Naive B cell (primary cell): Measurements from ENCODE around the gene SV2C. TPM values are rescaled to one million over a fixed set of nuclear protein-coding genes. Genes with fewer than 3 reads are reported as not detected.
A peak's percentile ranks its signal among the peaks of the same experiment; 100 is the strongest.
"Not testable (repeated sequence)": the region's sequence is repeated elsewhere in the genome, so short reads cannot be mapped to it uniquely, and the experiment has no call there.

Experiments used
- ATAC-seq, 2 donors: fragments of 150-1000 bp; cut with Tn5 transposase; 2 replicates each; pipeline ENCODE4 v1.10.0; 2021; ENCODE audit warnings: low read depth in 2 of 2, mild to moderate bottlenecking in 2 of 2, moderate library complexity in 2 of 2
- DNase-seq: peaks from one replicate; pipeline ENCODE4 v3.0.0; 2022
- H3K27ac Mint-ChIP-seq, 6 donors: one replicate each; pipeline ENCODE4 v1.8.0; 2020 to 2022; ENCODE audit warnings: mild to moderate bottlenecking in 6 of 6, mixed read lengths in 6 of 6, moderate library complexity in 5 of 6, inconsistent platforms in 2 of 6
- H3K27me3 Mint-ChIP-seq, 3 donors: one replicate each; pipeline ENCODE4 v1.8.0; 2021 to 2022; ENCODE audit warnings: mixed read lengths in 3 of 3, mild to moderate bottlenecking in 1 of 3
- H3K36me3 Mint-ChIP-seq, 2 donors: one replicate each; pipeline ENCODE4 v1.8.0; 2020 to 2022; ENCODE audit warnings: mixed read lengths in 2 of 2, inconsistent platforms in 1 of 2, mild to moderate bottlenecking in 1 of 2
- H3K4me1 Mint-ChIP-seq, 3 donors: one replicate each; pipeline ENCODE4 v1.8.0; 2020 to 2022; ENCODE audit warnings: mixed read lengths in 3 of 3, inconsistent platforms in 1 of 3, mild to moderate bottlenecking in 1 of 3, moderate library complexity in 1 of 3
- H3K4me3 Mint-ChIP-seq, 8 donors: one replicate each; pipeline ENCODE4 v1.8.0; 2020 to 2022; ENCODE audit warnings: mild to moderate bottlenecking in 8 of 8, mixed read lengths in 8 of 8, moderate library complexity in 8 of 8, inconsistent platforms in 2 of 8
- H3K9me3 Mint-ChIP-seq, 7 donors: one replicate each; pipeline ENCODE4 v1.8.0; 2020 to 2022; ENCODE audit warnings: mixed read lengths in 7 of 7, mild to moderate bottlenecking in 5 of 7, inconsistent platforms in 2 of 7, moderate library complexity in 1 of 7
- polyA plus RNA-seq, 6 donors: library from polyadenylated mRNA; unstranded; fragments of 300-500 nt; fragmentation: Illumina TruSeq; gene quantifications; one replicate each; pipeline ENCODE4 v1.2.3, GENCODE V29; 2021; ENCODE audit warnings: low read depth in 6 of 6

The SV2C gene
- polyA plus RNA-seq, 6 donors from 2014 or later, result not detected

GRCh38 chr5:76341651-76342334 lies 258.6 kb downstream of the SV2C start:
- no peaks in the 10 kb centered on the region for H3K36me3 Mint-ChIP-seq
- H3K4me3 Mint-ChIP-seq, result no peak overlapping the region
- peak overlapping the region in 2 of 6 donors; percentile 11 to 20 for H3K27ac Mint-ChIP-seq
- no peak for DNase-seq
- H3K4me1 Mint-ChIP-seq, result peaks cover 0 to 8% (median 7%) of the 10 kb centered on the region in 3 donors
- H3K27me3 Mint-ChIP-seq, result peaks cover 0 to 6% (median 3%) of the 10 kb centered on the region in 3 donors
- H3K9me3 Mint-ChIP-seq, result peaks cover 0 to 3% (median 0%) of the 10 kb centered on the region in 7 donors
- ATAC-seq, result no peak

DNA sequence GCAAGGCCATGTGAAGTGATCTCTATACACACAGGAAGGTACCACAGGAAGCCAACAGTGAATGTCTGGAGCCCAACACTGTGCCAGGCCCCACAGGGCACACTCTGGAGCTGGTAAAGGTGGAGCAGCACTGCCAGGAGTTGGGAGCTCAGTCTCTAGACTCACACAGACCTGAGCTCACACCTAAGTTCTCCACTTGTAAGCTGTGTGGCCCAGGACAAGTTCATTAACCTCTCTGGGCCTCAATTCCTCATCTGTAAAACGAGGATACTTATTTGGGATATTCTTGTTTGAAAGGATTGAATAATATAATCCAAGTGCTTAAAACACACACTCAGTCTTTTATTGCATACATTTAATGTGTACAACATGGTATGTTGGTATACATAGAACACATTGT lies 259.3 kb downstream of the SV2C start:
- peaks cover 0 to 9% (median 6%) of the 10 kb centered on the region in 3 donors for H3K27me3 Mint-ChIP-seq
- no peak for DNase-seq
- H3K27ac Mint-ChIP-seq, result peak overlapping the region in 1 of 6 donors; percentile 11
- H3K4me1 Mint-ChIP-seq, result peaks cover 0 to 8% (median 7%) of the 10 kb centered on the region in 3 donors
- no peaks in the 10 kb centered on the region for H3K36me3 Mint-ChIP-seq
- ATAC-seq, result no peak
- peak overlapping the region in 1 of 8 donors; percentile 57 for H3K4me3 Mint-ChIP-seq
- H3K9me3 Mint-ChIP-seq, result no peaks in the 10 kb centered on the region

- Mint-ChIP-seq H3K4me3 (no peak overlapping the region), H3K27me3 (peaks cover 0 to 17% (median 9%) of the 10 kb centered on the region in 3 donors), H3K36me3 (no peaks in the 10 kb centered on the region), H3K4me1 (peaks cover under 1 to 11% (median 10%) of the 10 kb centered on the region in 3 donors), H3K9me3 (no peaks in the 10 kb centered on the region), H3K27ac (no peak overlapping the region)
- DNase-seq (no peak), ATAC-seq (no peak)
Observed at GRCh38 chr5:76345582-76345981, 262.4 kb downstream of the SV2C start.

GRCh38 chr5:76351176-76351575 lies 268.0 kb downstream of the SV2C start:
- H3K4me3 Mint-ChIP-seq, result peak overlapping the region in 5 of 8 donors; percentile 47 to 79 (median 64)
- peak overlapping the region; percentile 80 to 97 (median 89) for H3K27ac Mint-ChIP-seq
- H3K9me3 Mint-ChIP-seq, result no peaks in the 10 kb centered on the region
- peaks cover 0 to 22% (median 8%) of the 10 kb centered on the region in 3 donors for H3K27me3 Mint-ChIP-seq
- ATAC-seq (peak; percentile 26 to 37), DNase-seq (no peak)
- no peaks in the 10 kb centered on the region for H3K36me3 Mint-ChIP-seq
- H3K4me1 Mint-ChIP-seq, result peaks cover 9 to 24% (median 18%) of the 10 kb centered on the region in 3 donors

DNA sequence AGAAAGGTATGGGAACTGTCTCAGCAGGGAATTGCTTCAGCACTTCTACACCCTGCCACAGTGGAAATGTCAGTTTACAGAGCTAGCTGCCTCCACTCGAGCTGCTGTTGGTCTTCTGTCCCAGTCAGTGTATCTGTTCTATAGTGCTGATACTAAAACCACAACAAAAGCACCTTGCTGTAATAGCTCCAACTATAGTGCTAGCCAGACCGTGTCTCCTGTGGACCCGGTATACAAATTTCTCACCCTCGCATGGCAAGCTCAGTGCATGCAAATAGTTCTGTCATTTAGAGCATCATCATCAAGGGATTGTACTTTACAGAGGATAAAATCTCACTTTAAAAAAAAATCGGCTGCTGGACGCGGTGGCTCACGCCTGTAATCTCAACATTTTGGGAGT lies 268.4 kb downstream of the SV2C start:
- DNase-seq, result peak; percentile 64
- ATAC-seq, result peak; percentile 97 to 98
- Mint-ChIP-seq H3K9me3 (no peaks in the 10 kb centered on the region), H3K27me3 (peaks cover 0 to 21% (median 8%) of the 10 kb centered on the region in 3 donors), H3K36me3 (no peaks in the 10 kb centered on the region), H3K4me3 (peak overlapping the region in 6 of 8 donors; percentile 7 to 79 (median 64)), H3K27ac (peak overlapping the region; percentile 88 to 97 (median 93)), H3K4me1 (peaks cover 9 to 24% (median 18%) of the 10 kb centered on the region in 3 donors)

DNA sequence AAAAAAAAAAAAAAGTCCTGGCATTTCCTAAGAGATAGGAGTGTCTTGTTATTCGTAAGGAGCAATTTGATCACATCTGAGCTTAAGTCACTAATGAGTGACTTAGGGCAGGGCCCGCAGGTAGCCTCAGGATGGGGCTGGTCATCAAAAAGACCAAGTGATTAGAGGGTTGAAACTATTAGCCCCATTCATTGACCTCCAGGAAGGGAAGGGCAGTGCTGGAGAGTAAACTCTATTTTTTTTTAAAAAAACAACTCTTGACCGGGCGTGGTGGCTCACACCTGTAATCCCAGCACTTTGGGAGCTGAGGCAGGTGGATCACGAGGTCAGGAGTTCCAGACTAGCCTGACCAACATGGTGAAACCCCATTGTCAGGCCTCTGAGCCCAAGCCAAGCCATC lies 273.7 kb downstream of the SV2C start:
- Mint-ChIP-seq H3K4me1 (peaks cover 0 to 8% (median 5%) of the 10 kb centered on the region in 3 donors), H3K9me3 (no peaks in the 10 kb centered on the region), H3K4me3 (no peak overlapping the region), H3K27ac (no peak overlapping the region), H3K27me3 (peaks cover 12 to 17% (median 13%) of the 10 kb centered on the region in 3 donors), H3K36me3 (no peaks in the 10 kb centered on the region)
- no peak for DNase-seq
- no peak for ATAC-seq

- Mint-ChIP-seq H3K9me3 (peaks cover 0 to 1% (median 0%) of the 10 kb centered on the region in 7 donors), H3K4me3 (no peak overlapping the region), H3K4me1 (no peaks in the 10 kb centered on the region), H3K36me3 (peaks cover 0 to 1% of the 10 kb centered on the region in 2 donors), H3K27ac (peak overlapping the region in 1 of 6 donors; percentile 68), H3K27me3 (peaks cover under 1 to 3% (median 2%) of the 10 kb centered on the region in 3 donors)
- DNase-seq, result no peak
- no peak for ATAC-seq
Observed at GRCh38 chr5:76363352-76364225, 280.4 kb downstream of the SV2C start.

- DNase-seq (no peak), ATAC-seq (no peak)
- H3K27ac Mint-ChIP-seq, result peak overlapping the region in 1 of 6 donors; percentile 68
- peaks cover 0 to 1% (median 0%) of the 10 kb centered on the region in 7 donors for H3K9me3 Mint-ChIP-seq
- H3K36me3 Mint-ChIP-seq, result peaks cover 0 to 7% of the 10 kb centered on the region in 2 donors
- no peak overlapping the region for H3K4me3 Mint-ChIP-seq
- peaks cover 0 to 7% (median 0%) of the 10 kb centered on the region in 3 donors for H3K27me3 Mint-ChIP-seq
- no peaks in the 10 kb centered on the region for H3K4me1 Mint-ChIP-seq
Observed at GRCh38 chr5:76364226-76364589, 281.0 kb downstream of the SV2C start.

DNA sequence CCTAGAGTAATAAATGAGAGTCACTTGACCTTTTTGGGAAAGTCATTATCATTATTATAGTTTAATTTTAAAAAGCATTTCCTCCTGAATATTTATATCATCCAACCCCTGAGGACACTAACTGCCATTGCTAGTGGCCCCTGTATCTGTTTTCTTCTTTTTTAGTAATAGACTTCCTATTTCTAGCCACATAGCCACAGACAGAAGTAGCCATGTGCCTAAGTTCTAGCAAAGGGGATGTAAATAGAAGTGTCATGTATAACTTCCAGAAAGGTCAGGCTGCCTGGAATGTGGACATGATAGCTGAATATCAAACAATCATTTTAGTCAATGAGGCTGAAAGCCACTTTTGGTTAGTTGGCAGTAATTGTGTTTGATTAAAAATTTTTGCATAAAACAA lies 282.4 kb downstream of the SV2C start:
- H3K36me3 Mint-ChIP-seq, result peaks cover 0 to 7% of the 10 kb centered on the region in 2 donors
- no peak overlapping the region for H3K4me3 Mint-ChIP-seq
- H3K27me3 Mint-ChIP-seq, result peaks cover 0 to 8% (median 0%) of the 10 kb centered on the region in 3 donors
- no peak for DNase-seq
- H3K27ac Mint-ChIP-seq, result peak overlapping the region in 1 of 6 donors; percentile 65
- H3K4me1 Mint-ChIP-seq, result no peaks in the 10 kb centered on the region
- peaks cover 0 to 1% (median 0%) of the 10 kb centered on the region in 7 donors for H3K9me3 Mint-ChIP-seq
- no peak for ATAC-seq

DNA sequence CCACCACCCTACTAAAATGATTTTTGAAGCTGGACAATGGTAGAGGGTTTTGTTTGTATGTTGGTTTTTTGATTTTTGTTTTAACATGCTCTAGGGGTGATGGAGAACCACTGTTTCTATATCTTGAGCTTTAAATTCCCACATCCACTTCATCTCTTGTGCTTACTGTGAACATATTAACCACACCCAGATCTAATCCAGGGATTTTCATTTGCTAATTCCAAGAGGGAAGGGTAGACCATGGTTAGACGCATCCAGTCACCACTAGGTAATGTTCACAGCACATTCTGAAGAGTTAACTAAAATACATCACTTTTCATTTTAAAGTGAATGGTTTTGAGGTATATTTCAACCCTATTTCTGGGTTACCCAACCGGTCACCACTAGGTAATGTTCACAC lies 283.4 kb downstream of the SV2C start:
- Mint-ChIP-seq H3K27ac (no peak overlapping the region), H3K4me3 (no peak overlapping the region), H3K36me3 (peaks cover 0 to 7% of the 10 kb centered on the region in 2 donors), H3K9me3 (peaks cover 0 to 1% (median 0%) of the 10 kb centered on the region in 7 donors), H3K27me3 (peaks cover 0 to 8% (median 0%) of the 10 kb centered on the region in 3 donors), H3K4me1 (no peaks in the 10 kb centered on the region)
- DNase-seq (no peak), ATAC-seq (no peak)

GRCh38 chr5:76367623-76368371 lies 284.6 kb downstream of the SV2C start:
- no peak overlapping the region for H3K27ac Mint-ChIP-seq
- no peak for ATAC-seq

DNA sequence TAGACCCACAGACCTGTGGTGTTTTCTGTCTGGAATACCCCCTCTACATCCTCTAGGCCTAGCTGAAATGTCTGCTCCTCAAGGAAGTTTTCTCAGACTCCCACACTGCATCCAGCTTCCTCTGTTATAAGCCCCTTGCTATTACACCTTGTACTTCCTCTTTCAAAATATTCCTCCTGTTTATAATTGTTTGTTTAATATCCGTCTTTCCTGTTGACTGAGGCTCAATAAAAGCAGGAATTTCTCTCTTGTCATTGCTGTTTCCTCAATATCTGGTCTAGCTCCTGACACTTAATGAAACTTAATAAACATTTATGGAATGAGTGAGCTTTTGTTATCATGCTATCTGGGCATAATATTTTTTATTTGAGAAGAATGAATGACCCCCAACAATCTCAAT lies 285.8 kb downstream of the SV2C start:
- Mint-ChIP-seq H3K36me3 (peaks cover 0 to 7% of the 10 kb centered on the region in 2 donors), H3K4me1 (no peaks in the 10 kb centered on the region), H3K27me3 (peaks cover 0 to 8% (median 0%) of the 10 kb centered on the region in 3 donors), H3K9me3 (peaks cover 0 to 1% (median 0%) of the 10 kb centered on the region in 7 donors), H3K27ac (peak overlapping the region in 1 of 6 donors; percentile 6), H3K4me3 (no peak overlapping the region)
- ATAC-seq, result no peak
- no peak for DNase-seq

More at GRCh38 chr5:76367623-76368371, 284.6 kb downstream of the SV2C start:
- DNase-seq, result no peak
- peaks cover 0 to 1% (median 0%) of the 10 kb centered on the region in 7 donors for H3K9me3 Mint-ChIP-seq
- H3K27me3 Mint-ChIP-seq, result peaks cover 0 to 8% (median 0%) of the 10 kb centered on the region in 3 donors
- no peaks in the 10 kb centered on the region for H3K4me1 Mint-ChIP-seq
- peaks cover 0 to 7% of the 10 kb centered on the region in 2 donors for H3K36me3 Mint-ChIP-seq
- no peak overlapping the region for H3K4me3 Mint-ChIP-seq

DNA sequence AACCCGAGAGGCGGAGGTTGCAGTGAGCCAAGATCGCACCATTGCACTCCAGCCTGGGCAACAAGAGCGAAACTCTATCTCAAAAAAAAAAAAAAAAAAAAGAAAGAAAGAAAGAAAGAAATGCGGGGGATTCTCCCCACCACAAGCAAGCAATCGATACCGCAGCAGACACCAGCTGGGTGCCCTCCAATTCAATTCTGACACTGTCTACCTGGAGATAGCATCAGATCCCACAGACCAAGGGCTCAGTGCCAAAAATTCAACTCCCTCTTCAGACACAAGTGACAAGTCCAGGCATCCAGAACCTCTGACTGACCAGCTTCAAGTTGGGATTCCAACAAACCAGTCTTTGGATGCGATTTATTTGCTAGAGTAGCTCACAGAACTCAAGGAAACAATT lies 286.5 kb downstream of the SV2C start:
- H3K9me3 Mint-ChIP-seq, H3K4me1 Mint-ChIP-seq, DNase-seq, H3K36me3 Mint-ChIP-seq, ATAC-seq, H3K4me3 Mint-ChIP-seq, H3K27me3 Mint-ChIP-seq: not testable (repeated sequence)
- H3K27ac Mint-ChIP-seq, result peak overlapping the region in 1 of 6 donors; percentile 15
